ENCODE data around the gene C6orf62.

- TF ChIP-seq CTCF (IDR thresholded peaks at IDR 0.05; ENCODE audit: low read depth, low read length) (no peak), EZH2phosphoT487 (IDR thresholded peaks at IDR 0.05; ENCODE audit: low read depth) (no peak)
Observed at GRCh38 chr6:24753545-24753944, 34.6 kb upstream of the C6orf62 start.
